ENCODE data around the gene TAOK1. TPM values are rescaled to one million over a fixed set of nuclear protein-coding genes. Genes with fewer than 3 reads are reported as not detected.

Gene TAOK1
- total RNA-seq, 4 donors from 2014 or later: 28.7 to 104 (median 42.8) TPM

DNA sequence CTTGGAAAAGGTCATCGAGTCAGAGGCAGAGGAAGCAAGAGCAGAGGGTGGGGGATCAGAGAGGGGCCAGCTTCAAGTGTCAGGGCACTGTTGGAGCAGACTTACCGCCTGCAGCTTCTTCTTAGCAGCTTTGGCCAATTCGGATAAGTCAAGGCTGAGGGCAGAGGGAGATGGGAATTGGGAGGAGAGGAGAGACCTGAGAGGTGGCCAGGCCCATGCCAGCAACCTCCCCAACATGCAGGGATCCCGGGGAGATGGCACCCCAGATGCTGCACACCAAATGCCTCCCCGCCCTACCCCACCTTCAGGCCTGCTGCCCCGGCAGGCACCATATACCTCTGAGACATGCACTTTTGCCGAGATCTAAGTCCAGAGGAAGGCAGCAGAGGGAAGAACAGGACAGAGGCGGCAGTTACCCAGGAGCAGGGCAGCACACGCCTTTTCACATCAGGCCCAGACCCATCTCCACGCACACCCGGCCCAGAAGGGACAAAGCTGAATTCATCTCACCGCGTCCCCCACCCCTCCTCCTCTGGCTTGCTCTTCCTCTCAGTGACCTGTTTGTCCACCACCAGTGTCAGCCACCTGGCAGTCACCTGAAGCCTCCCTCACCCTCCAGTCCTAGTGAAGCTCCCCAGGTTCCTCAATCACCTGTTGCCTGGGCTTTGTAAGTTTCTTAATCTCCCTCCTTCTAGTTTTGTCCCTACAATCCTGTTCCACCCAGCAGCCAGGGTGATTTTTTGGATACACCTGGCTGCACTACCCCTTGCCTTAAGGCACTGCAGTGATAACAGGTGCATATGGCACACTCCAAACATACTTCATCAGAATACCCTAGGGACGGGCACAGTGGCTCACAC lies 188.7 kb downstream of the TAOK1 start:
- DNase-seq: no peak
- Histone ChIP-seq H3K9me3 (no peaks in the 10 kb centered on the region), H3K4me1 (peaks cover 0 to 17% (median 7%) of the 10 kb centered on the region in 4 donors), H3K36me3 (peaks cover 0 to 70% (median 0%) of the 10 kb centered on the region in 3 donors), H3K27me3 (no peaks in the 10 kb centered on the region), H3K4me3 (no peak overlapping the region), H3K27ac (no peak overlapping the region)
- no peak for TF ChIP-seq POLR2A (IDR thresholded peaks at IDR 0.05)
- TF ChIP-seq, protein P1, sequence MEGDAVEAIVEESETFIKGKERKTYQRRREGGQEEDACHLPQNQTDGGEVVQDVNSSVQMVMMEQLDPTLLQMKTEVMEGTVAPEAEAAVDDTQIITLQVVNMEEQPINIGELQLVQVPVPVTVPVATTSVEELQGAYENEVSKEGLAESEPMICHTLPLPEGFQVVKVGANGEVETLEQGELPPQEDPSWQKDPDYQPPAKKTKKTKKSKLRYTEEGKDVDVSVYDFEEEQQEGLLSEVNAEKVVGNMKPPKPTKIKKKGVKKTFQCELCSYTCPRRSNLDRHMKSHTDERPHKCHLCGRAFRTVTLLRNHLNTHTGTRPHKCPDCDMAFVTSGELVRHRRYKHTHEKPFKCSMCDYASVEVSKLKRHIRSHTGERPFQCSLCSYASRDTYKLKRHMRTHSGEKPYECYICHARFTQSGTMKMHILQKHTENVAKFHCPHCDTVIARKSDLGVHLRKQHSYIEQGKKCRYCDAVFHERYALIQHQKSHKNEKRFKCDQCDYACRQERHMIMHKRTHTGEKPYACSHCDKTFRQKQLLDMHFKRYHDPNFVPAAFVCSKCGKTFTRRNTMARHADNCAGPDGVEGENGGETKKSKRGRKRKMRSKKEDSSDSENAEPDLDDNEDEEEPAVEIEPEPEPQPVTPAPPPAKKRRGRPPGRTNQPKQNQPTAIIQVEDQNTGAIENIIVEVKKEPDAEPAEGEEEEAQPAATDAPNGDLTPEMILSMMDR (IDR thresholded peaks at IDR 0.05): no peak

DNA sequence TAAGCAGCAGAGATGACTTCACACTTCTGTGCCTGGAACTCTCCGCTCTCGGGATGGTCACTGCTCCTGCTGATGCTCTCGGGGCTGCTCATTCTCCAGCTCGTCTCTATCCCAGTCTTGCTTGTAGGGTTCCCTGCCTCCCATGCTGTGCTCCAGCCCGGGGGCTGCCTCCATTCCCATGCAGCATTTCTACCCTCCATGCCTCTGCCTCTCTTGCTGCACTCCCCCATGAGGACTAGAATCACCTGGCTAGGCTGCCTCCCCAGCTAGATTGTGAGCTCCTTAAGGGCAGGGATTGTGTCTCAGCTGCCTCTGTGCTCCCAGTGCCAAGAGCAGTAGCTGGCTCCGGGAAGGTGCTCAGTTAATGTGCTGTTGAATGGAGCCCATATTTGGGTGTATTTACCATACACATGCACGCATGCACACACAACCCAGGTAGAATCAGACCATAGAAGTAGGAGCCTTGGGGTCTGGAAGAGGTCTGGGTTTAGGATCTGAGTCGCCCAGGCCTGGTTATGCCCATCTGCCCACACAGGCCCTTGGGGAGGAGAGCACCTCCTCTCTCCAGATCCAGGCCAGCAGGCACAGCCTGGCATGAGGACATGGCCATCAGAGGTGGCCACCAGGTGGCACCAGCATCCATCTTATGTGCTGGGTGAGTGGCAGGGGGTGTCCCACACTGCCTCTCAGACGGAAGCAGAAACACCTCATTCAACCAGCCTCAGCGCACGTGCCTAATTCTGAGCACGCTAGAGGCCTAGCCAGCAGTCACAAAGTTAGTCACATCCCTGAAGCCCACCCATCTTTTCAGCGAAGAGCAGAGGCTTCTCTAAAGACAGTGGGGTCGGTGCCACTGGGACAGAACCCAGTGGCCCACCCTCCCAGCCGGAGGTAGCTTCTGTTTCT lies 190.0 kb downstream of the TAOK1 start:
- peaks cover 0 to 6% (median 2%) of the 10 kb centered on the region in 4 donors for H3K4me1 ChIP-seq
- peaks cover 0 to 58% (median 0%) of the 10 kb centered on the region in 3 donors for H3K36me3 ChIP-seq
- H3K27me3 ChIP-seq: no peaks in the 10 kb centered on the region
- TF ChIP-seq, protein P1 (IDR thresholded peaks at IDR 0.05): peak; percentile 81 to 96 (median 92)
- TF ChIP-seq POLR2A (IDR thresholded peaks at IDR 0.05): no peak
- peak; percentile 90 to 95 (median 91) for DNase-seq
- H3K4me3 ChIP-seq: no peak overlapping the region
- no peak overlapping the region for H3K27ac ChIP-seq
- H3K9me3 ChIP-seq: no peaks in the 10 kb centered on the region

DNA sequence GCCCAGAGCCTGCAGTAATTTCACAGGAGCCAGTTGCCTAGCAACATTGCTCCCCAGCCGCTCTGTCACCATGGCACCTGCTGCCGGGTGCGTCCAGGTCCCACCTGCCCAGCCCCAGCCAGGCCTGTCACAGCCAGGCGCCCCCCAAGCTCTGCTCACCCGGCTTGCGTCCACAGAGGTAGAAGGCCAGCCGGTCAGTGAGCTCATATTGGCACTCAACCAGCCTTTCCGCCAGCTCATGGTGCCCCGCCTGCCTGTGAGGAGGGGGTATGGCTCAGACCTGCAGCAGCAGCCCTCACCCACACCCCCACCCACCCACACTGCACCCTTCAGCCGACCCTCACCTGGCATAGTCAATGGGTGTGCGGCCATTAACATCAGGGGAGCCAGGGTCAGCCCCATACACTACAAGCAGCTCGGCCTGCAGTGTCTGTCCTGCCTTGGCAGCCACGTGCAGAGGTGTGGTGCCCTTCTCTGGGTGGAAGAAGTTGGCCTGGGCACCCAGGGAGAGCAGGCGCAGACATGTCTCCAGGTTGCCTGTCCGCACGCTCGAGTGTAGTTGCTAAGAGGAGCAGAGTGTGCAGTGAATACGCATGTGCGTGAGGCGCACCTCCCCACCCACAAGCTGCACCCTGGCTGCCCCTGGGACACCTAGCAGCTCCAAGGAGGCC lies 191.6 kb downstream of the TAOK1 start:
- Histone ChIP-seq H3K36me3 (peaks cover 0 to 43% (median 0%) of the 10 kb centered on the region in 3 donors), H3K4me1 (peaks cover 0 to 4% (median 0%) of the 10 kb centered on the region in 4 donors), H3K27ac (no peak overlapping the region), H3K4me3 (no peak overlapping the region), H3K27me3 (no peaks in the 10 kb centered on the region), H3K9me3 (no peaks in the 10 kb centered on the region)
- TF ChIP-seq POLR2A (IDR thresholded peaks at IDR 0.05): no peak
- TF ChIP-seq, protein P1 (IDR thresholded peaks at IDR 0.05): no peak
- DNase-seq: peak in 1 of 3 donors; percentile 45

DNA sequence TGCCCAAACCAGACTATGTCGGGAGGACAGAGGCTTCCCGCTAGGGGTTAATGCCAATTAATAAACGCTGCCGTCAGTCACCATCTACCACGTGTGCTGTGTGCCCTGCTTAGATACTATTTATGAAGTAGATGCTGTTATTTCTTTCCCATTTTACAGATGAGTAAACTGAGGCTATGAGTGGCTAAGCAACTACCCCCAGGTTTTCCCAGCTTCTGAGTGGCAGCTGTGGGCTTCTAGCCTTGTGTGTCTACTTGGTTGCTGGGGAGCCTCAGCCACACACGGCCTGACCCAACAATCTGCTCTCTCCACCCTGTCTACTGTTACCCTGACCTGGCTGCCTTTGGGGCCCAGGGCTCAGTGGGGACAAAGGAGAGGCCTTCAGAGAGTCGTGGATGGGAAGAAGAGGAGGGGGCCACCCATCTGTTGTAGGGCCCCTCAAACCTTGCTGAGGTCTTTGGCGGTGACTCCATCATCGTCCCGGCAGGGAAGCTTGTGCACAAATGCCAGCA lies 192.1 kb downstream of the TAOK1 start:
- no peaks in the 10 kb centered on the region for H3K27me3 ChIP-seq
- H3K27ac ChIP-seq: no peak overlapping the region
- DNase-seq: no peak
- H3K36me3 ChIP-seq: peaks cover 0 to 37% (median 0%) of the 10 kb centered on the region in 3 donors
- no peak for TF ChIP-seq POLR2A (IDR thresholded peaks at IDR 0.05)
- H3K4me3 ChIP-seq: no peak overlapping the region
- no peaks in the 10 kb centered on the region for H3K9me3 ChIP-seq
- H3K4me1 ChIP-seq: peaks cover 0 to 5% (median 3%) of the 10 kb centered on the region in 4 donors

DNA sequence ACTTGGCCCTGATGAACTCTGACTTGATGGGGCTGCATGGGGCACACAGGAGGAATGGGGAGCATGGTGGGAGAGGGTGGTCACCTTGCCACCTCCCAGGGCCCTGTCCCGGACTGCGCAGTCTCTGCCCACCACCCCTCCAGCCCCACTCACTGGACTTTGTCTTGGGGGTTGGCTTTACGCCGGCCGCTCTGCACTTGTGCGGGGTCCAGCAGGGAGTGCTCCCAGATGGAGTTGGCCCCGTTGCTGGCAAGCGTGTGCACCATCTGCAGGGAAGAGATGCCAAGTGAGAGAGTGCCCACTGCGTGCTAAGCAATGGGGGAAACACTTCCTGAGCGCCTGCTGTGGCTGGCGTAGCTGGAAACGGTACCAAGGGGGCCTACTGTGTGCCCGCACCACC lies 192.6 kb downstream of the TAOK1 start:
- H3K4me3 ChIP-seq: no peak overlapping the region
- no peaks in the 10 kb centered on the region for H3K9me3 ChIP-seq
- TF ChIP-seq, protein P1 (IDR thresholded peaks at IDR 0.05): no peak
- TF ChIP-seq POLR2A (IDR thresholded peaks at IDR 0.05): no peak
- no peak overlapping the region for H3K27ac ChIP-seq
- DNase-seq: peak in 1 of 3 donors; percentile 37
- peaks cover 0 to 9% (median 8%) of the 10 kb centered on the region in 4 donors for H3K4me1 ChIP-seq
- peaks cover 0 to 33% (median 0%) of the 10 kb centered on the region in 3 donors for H3K36me3 ChIP-seq
- H3K27me3 ChIP-seq: no peaks in the 10 kb centered on the region

Data from Peyer's patch (tissue), 4 donors.